Gastroesophageal sphincter (tissue), 4 donors: ENCODE measurements around the gene C1GALT1. TPM values are rescaled to one million over a fixed set of nuclear protein-coding genes. Genes with fewer than 3 reads are reported as not detected.

Source experiments
- ATAC-seq: fragments of 150-250 bp; one replicate; pipeline ENCODE4 v1.9.1; 2016; ENCODE audit warnings: mild to moderate bottlenecking, moderate library complexity
- H3K27ac ChIP-seq, 4 donors: fragments of 200-600 bp; sonication (generic) in 3 of 4; 1 replicate in 3 of 4; 2 replicates in 1 of 4; pipeline ENCODE4 v1.5.1; 2016 to 2019
- H3K27me3 ChIP-seq: fragments of 200-600 bp; sonication (generic); one replicate; pipeline ENCODE4 v1.5.1; 2019
- H3K36me3 ChIP-seq, 2 donors: fragments of 200-600 bp; sonication (generic); one replicate each; pipeline ENCODE4 v1.5.1; 2019; ENCODE audit warnings: control low read depth in 1 of 2
- H3K4me1 ChIP-seq, 3 donors: fragments of 200-600 bp; sonication (generic); 1 replicate in 2 of 3; 2 replicates in 1 of 3; pipeline ENCODE4 v1.5.1; 2016 to 2019; ENCODE audit warnings: control low read depth in 2 of 3
- H3K4me3 ChIP-seq, 2 donors: fragments of 200-600 bp; sonication (generic); one replicate each; pipeline ENCODE4 v1.5.1; 2019; ENCODE audit warnings: mild to moderate bottlenecking in 1 of 2, moderate library complexity in 1 of 2
- H3K9me3 ChIP-seq, 3 donors: fragments of 200-600 bp; sonication (generic); one replicate each; pipeline ENCODE4 v1.5.1; 2017 to 2019; ENCODE audit warnings: control low read depth in 2 of 3
- CTCF ChIP-seq, 4 experiments: fragments of 200-600 bp in 2 of 4; fragments of 450-650 bp in 2 of 4; sonication (generic) in 1 of 4; IDR thresholded peaks; one replicate each; pipeline ENCODE4 v1.5.1; 2017 to 2019; ENCODE audit warnings: antibody characterized with exemption in 4 of 4, mild to moderate bottlenecking in 2 of 4, moderate library complexity in 2 of 4
- EP300 ChIP-seq: sonication (generic); formaldehyde crosslinking; IDR thresholded peaks from one replicate; pipeline ENCODE4 v1.6.1; 2017; ENCODE audit warnings: antibody characterized with exemption, mild to moderate bottlenecking
- POLR2A ChIP-seq, 2 donors: fragments of 450-650 bp; IDR thresholded peaks; one replicate each; pipeline ENCODE4 v1.6.1; 2017; ENCODE audit warnings: antibody characterized with exemption in 2 of 2, mild to moderate bottlenecking in 2 of 2, moderate library complexity in 1 of 2
- POLR2AphosphoS5 ChIP-seq: sonication (generic); formaldehyde crosslinking; IDR thresholded peaks from one replicate; pipeline ENCODE4 v1.6.1; 2017; ENCODE audit warnings: antibody characterized with exemption
- WGBS, 2 donors: methylation state at CpG; one replicate each; pipeline ENCODE4 v1.1.5; 2018; ENCODE audit warnings: low coverage in 1 of 2; 5-methylcytosine and 5-hydroxymethylcytosine counted together
- total RNA-seq, 4 donors: library from RNA; depleted of rRNA; stranded (reverse); fragments of >200 nt; gene quantifications; one replicate each; pipeline ENCODE4 v1.1.0, GENCODE V29; 2016

The C1GALT1 gene
- total RNA-seq, 4 donors from 2014 or later: 11.7 to 34.6 (median 12.7) TPM

- Histone ChIP-seq H3K36me3 (no peaks in the 10 kb centered on the region), H3K4me3 (no peak overlapping the region), H3K27ac (no peak overlapping the region), H3K9me3 (no peaks in the 10 kb centered on the region), H3K4me1 (no peaks in the 10 kb centered on the region), H3K27me3 (no peaks in the 10 kb centered on the region)
- no peak for ATAC-seq
- TF ChIP-seq EP300 (no peak), POLR2AphosphoS5 (no peak), POLR2A (IDR thresholded peaks at IDR 0.05) (no peak), CTCF (IDR thresholded peaks at IDR 0.05) (no peak)
Observed at GRCh38 chr7:7157887-7158271, 24.5 kb upstream of the C1GALT1 start.

- no peaks in the 10 kb centered on the region for H3K4me1 ChIP-seq
- no peaks in the 10 kb centered on the region for H3K27me3 ChIP-seq
- no peaks in the 10 kb centered on the region for H3K9me3 ChIP-seq
- H3K4me3 ChIP-seq: no peak overlapping the region
- no peak overlapping the region for H3K27ac ChIP-seq
- H3K36me3 ChIP-seq: no peaks in the 10 kb centered on the region
- no peak for ATAC-seq
- 68% methylated on average over 2 to 6 of the region's 6 CpGs for WGBS, 2 donors
- TF ChIP-seq EP300 (no peak), POLR2AphosphoS5 (no peak), POLR2A (IDR thresholded peaks at IDR 0.05) (no peak), CTCF (IDR thresholded peaks at IDR 0.05) (no peak)
Observed at GRCh38 chr7:7159063-7159658, 23.2 kb upstream of the C1GALT1 start.

GRCh38 chr7:7164591-7164990 is 17.8 kb upstream of the C1GALT1 start:
- Histone ChIP-seq H3K27ac (no peak overlapping the region), H3K9me3 (no peaks in the 10 kb centered on the region), H3K4me1 (no peaks in the 10 kb centered on the region), H3K4me3 (no peak overlapping the region), H3K36me3 (no peaks in the 10 kb centered on the region), H3K27me3 (no peaks in the 10 kb centered on the region)
- TF ChIP-seq POLR2A (IDR thresholded peaks at IDR 0.05): no peak
- TF ChIP-seq EP300: no peak
- no peak for TF ChIP-seq CTCF (IDR thresholded peaks at IDR 0.05)
- no peak for TF ChIP-seq POLR2AphosphoS5
- 100% methylated on average over 2 of the region's 2 CpGs; no CpG with 5 or more reads in 1 of the 2 donors for WGBS, 2 donors
- ATAC-seq: no peak

GRCh38 chr7:7165372-7165771 is 17.0 kb upstream of the C1GALT1 start:
- TF ChIP-seq POLR2AphosphoS5 (no peak), POLR2A (IDR thresholded peaks at IDR 0.05) (no peak), CTCF (IDR thresholded peaks at IDR 0.05) (no peak), EP300 (no peak)
- H3K27me3 ChIP-seq: no peaks in the 10 kb centered on the region
- no peak for ATAC-seq
- no peak overlapping the region for H3K27ac ChIP-seq
- H3K9me3 ChIP-seq: no peaks in the 10 kb centered on the region
- H3K4me1 ChIP-seq: no peaks in the 10 kb centered on the region
- no peaks in the 10 kb centered on the region for H3K36me3 ChIP-seq
- 68 to 83% methylated on average over 3 of the region's 3 CpGs for WGBS, 2 donors
- H3K4me3 ChIP-seq: no peak overlapping the region

- Histone ChIP-seq H3K27ac (no peak overlapping the region), H3K4me3 (no peak overlapping the region), H3K36me3 (no peaks in the 10 kb centered on the region), H3K27me3 (no peaks in the 10 kb centered on the region), H3K4me1 (no peaks in the 10 kb centered on the region), H3K9me3 (no peaks in the 10 kb centered on the region)
- TF ChIP-seq POLR2AphosphoS5 (no peak), CTCF (IDR thresholded peaks at IDR 0.05) (no peak), POLR2A (IDR thresholded peaks at IDR 0.05) (no peak), EP300 (no peak)
- no peak for ATAC-seq
- WGBS, 2 donors: 45 to 93% methylated on average over 3 of the region's 3 CpGs
Observed at GRCh38 chr7:7166318-7166717, 16.0 kb upstream of the C1GALT1 start.
